Measurements from ENCODE around the gene KYNU. TPM values are rescaled to one million over a fixed set of nuclear protein-coding genes. Genes with fewer than 3 reads are reported as not detected.
"Not testable (repeated sequence)": the region's sequence is repeated elsewhere in the genome, so short reads cannot be mapped to it uniquely, and the experiment has no call there.

Gene KYNU
- total RNA-seq, 1 donor from 2014 or later = 1.3 TPM

DNA sequence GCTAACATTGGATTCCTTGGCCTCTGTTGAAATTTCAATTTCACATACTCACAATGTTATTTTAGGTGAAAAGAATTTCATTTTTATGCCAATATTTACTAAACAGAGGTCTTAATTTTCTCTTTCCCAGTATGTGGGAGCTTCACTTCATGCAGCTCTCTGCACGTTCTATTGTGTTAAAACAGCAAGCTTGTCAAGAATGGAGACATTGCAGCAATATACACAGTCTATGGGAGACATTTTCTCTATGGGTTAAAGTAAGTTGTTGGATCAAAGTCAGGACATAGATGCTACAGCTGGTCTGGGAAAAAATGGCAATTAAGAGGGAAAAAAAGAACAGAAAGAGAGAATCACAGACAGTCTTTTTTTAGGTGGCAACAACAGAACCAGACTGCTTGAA, 181.4 kb downstream of the KYNU start:
- ATAC-seq (ENCODE audit: poor library complexity) (no peak), DNase-seq (no peak)
- intact Hi-C loops (cut with DNase I) = no loop called here

DNA sequence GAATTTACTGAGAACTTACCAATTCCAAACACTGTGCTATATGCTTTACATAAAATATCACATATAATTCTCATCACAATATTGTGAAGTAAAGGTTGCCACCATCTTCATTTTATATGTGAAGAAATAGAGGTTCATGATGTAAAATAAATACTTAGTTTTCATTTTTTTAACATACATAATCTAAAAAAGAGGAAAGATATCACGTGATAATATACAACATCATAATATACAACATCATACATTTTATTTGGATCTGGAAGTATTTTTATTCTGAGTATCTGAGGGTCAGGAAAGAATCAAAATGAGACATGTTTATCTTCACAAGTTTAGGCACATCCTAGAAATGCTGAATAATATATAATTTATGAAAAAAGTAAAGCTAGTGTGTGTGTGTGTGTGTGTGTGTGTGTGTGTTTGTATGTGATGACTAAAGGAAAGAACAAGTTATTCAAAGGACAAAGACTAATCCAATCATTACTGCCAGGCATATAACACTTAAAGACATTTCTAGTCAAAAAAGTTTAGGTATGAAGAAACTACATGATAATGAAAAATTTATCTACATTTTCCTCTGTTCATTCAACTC, 186.2 kb downstream of the KYNU start:
- intact Hi-C loops (cut with DNase I) = no loop called here
- ATAC-seq (ENCODE audit: poor library complexity) (no peak), DNase-seq (no peak)

DNA sequence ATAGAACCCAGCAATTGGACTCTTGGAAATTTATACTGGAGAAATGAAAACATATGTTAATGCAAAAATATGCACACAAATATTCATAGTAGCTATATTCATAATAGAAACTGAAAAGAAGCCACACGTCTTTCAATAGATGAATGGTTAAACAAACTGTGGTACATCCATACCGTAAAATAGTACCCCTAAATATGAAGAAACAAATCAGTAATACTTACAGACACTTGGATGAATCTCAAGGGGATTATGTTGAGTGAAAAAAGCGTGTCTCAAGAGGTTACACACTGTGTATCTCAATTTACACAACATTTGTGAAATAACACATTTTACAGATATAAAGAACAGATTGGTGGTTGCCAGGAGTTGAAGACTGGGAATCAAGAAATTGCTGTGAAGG, 190.6 kb downstream of the KYNU start:
- no peak for ATAC-seq (ENCODE audit: poor library complexity)
- intact Hi-C loops (cut with DNase I) = no loop called here
- no peak for DNase-seq

DNA sequence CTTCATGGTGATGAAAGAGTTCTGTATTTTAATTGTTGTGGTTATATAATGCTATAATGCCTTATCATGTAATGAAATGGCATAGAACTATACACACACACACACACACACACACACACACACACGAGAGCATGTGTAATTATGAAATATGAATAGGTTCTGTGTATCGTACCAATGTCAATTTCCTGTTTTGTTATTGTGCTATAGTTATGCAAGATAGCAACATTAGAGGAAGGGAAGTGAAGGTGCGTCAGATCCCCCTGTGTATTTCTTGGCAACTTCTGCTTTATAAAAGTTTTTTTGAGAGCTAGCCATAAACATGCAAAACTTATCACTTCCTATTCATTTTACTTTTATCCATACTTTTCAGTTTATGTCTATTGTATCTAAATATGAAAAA, 191.0 kb downstream of the KYNU start:
- DNase-seq = no peak
- intact Hi-C loops (cut with DNase I) = no loop called here
- no peak for ATAC-seq (ENCODE audit: poor library complexity)

DNA sequence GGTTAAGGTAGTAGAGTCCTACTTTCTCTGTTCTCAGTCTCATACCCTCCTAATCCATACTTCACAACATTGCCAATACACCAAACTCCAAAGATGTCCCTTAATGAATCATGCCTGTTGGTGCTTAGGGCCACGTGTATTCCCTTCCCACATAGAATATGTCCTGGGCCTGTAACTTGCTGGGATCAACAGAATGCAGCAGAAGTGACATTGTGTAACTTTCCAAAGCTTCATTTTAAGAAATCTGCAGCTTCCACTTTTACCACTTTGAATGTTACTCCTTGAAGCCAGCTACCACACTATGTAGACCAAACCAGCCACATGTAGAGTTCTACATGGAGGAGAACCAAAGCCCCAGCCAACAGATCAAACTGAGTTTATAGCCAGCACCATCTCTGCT, 193.2 kb downstream of the KYNU start:
- ATAC-seq (ENCODE audit: poor library complexity) (no peak), DNase-seq (no peak)
- intact Hi-C loops (cut with DNase I) = no loop called here

DNA sequence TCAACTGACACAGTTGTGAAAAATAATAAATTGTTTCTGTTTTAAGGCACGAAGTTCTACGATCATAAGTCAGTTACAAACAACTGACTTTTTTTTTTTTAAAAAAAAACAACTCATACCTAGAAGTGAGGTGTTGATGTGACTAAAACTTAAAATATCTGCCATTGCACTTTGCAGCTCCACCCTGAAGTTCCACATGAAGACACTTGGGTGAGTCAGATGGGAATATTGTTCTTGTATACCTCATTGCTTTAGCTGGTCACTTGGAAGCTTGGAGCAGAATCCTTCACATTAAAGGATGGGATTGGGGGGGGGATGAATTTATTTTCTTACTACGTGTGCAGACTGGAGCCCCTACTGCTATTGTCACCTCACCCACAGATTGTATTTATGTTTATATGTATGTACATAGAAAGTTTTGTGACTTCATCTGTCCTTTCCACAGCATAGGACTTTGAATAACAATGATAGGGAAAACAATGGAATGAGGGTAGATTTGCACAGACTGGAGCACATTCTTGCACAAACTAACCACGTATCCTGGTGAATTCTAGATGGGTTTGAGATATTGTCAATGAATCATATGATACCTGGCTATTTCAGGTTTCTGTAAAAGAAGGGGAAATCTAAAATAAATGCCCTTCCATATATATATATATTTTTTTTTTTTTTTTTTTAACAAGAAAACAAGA, 193.9 kb downstream of the KYNU start:
- no peak for DNase-seq

DNA sequence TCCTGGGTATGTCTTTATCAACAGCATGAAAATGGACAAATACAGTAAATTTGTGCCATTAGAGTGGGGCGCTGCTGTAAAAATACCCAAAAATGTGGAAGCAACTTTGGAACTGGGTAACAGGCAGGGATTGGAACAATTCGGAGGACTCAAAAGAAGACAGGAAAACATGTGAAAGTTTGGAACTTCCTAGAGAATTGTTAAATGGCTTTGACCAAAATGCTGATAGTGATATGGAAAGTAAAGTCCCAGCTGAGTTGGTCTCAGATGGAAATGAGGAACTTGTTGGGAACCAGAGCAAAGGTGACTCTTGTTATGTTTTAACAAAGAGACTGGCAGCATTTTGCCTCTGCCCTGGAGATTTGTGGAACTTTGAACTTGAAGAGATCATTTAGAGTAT, 197.4 kb downstream of the KYNU start:
- DNase-seq; ATAC-seq (ENCODE audit: poor library complexity); intact Hi-C loops (cut with DNase I): not testable (repeated sequence)

More for the DNA sequence above, 193.9 kb downstream of the KYNU start:
- intact Hi-C loops (cut with DNase I) = no loop called here
- ATAC-seq (ENCODE audit: poor library complexity) = no peak

DNA sequence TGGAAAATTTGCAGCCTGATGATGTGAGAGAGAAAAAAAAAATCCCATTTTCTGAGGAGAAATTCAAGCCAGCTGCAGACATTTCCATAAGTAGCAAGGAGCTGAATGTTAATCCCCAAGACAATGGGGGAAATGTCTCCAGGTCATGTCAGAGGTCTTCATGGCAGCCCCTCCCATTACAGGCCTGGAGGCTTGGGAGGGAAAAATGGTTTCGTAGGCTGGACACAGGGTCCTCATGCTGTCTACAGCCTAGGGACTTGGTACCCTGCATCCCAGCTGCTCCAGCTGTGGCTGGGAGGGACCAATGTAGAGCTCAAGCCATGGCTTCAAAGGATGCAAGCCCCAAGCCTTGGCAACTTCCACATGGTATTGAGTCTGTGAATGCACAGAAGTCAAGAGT, 198.2 kb downstream of the KYNU start:
- intact Hi-C loops (cut with DNase I) = no loop called here
- ATAC-seq (ENCODE audit: poor library complexity) = no peak
- DNase-seq = no peak

DNA sequence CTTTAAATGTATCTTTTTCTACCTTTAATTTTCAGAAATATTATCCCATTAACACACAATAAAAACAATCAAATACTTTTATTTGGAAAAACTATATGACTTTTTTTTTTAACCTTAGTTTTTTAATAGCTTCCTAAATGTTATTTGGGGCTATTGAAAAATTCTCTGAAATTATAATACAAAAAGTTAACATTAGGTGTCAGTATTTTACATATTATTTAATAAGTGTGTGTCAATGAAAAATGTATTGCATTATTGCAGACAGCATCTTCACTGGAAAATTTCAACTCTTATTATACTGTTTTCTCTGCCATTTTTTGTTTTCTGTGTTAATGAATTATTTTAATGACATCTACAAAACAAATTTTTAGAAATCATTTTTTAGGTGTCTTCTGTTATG, 200.6 kb downstream of the KYNU start:
- DNase-seq = no peak
- intact Hi-C loops (cut with DNase I) = no loop called here
- ATAC-seq (ENCODE audit: poor library complexity) = no peak

DNA sequence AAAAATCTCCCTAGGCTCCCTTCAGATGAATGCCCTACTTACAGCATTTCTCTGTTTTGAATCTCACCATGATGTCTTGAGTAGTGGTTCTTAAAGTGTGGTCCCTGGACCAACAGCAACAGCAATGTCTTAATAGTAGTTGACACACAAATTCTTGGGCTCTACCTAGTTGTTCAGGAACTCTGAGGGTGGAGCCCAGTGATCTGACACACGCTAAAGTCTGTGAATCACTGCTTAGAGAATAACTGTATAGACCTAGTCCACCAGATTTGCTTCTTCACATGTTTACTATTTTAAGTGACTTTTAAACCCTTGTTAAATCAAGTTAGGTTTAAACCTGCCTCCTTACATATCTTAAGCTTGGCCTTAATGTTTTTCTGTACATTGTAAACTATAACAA, 204.2 kb downstream of the KYNU start:
- DNase-seq (no peak), ATAC-seq (ENCODE audit: poor library complexity) (no peak)
- intact Hi-C loops (cut with DNase I) = no loop called here

DNA sequence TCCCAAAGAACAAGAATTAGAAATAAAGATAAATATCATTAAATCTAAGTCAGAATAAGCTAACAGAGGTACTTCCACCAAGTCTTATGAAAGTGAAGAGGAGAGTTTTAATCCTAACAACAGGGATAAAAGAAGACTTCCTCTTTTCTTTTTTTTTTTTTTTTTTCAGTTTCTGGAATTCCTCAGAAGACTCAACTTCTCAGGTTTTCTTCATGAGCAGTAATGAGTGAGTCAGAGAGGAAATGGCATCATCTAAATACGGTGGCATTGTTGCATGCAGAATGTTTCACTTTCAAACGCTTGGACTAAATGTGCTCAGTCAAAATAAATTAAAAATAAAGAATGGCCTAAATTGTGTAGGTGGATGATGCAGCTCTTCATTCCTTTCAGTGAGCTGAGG, 206.2 kb downstream of the KYNU start:
- ATAC-seq (ENCODE audit: poor library complexity) (no peak), DNase-seq (no peak)
- intact Hi-C loops (cut with DNase I) = no loop called here

DNA sequence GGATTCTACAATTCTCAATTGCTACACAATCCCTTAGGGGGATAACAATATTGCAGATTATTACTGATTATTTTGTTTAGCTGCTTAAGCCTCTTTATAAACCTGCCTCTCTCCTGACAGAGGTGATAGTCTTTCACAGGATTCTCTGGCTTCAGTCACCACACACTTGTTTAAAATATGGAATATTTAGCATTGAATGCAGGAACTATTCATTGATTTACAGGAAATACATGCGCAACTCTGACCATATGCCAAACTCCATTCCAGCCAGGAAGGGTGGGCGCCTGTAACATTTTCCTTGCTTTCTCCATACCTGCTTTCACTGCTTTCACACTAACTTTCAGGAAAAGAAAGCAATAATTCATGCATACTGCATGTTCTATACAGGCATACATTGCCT, 207.0 kb downstream of the KYNU start:
- ATAC-seq (ENCODE audit: poor library complexity) = no peak
- intact Hi-C loops (cut with DNase I) = no loop called here
- no peak for DNase-seq

DNA sequence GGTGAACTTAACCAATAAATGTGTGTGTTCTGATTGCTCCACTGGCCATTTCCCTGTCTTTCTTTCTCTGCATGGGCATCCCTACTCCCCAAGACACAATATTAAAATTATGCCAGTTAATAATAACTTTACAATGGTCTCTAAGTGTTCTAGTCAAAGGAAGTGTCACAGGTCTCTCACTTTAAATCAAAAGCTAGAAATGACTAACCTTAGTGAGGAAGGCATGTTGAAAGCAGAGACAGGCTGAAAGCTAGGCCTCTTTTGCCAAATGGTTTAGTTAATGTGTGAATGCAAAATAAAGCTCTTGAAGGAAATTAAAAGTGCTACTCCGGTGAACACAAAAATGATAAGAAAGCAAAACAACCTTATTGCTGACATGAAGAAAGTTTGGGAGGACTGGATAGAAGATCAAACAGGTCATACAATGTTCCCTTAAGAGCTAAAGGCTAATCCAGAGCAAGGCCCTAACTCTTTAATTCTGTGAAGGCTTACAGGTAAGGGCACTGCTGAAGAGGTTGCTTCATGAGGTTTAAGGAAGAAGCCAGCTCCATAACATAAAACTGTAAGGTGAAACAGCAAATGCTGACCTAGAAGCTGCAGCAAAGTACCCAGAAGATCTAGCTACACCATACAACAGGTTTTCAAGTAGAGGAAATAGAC, 207.8 kb downstream of the KYNU start:
- intact Hi-C loops (cut with DNase I) = no loop called here

DNA sequence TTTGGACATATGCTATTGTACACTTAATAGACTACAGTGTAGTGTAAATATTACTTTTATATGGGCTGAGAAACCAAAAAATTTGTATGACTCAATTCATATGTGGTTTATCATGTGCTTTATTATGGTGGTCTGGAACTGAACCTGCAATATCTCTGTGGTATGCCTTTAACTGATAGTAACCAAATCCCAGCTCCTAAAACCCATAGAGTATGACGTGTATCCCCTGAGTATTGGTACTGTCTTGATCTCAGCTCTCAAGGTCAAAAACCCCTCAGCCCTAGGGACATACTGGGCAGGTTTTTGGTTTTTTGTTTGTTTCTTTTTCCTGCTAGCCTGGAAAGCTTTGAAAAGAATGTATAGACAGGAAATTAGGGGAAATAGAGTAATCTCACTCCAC, 209.6 kb downstream of the KYNU start:
- no peak for DNase-seq
- intact Hi-C loops (cut with DNase I) = no loop called here
- ATAC-seq (ENCODE audit: poor library complexity) = no peak

More for the DNA sequence above, 207.8 kb downstream of the KYNU start:
- ATAC-seq (ENCODE audit: poor library complexity) (no peak), DNase-seq (no peak)

DNA sequence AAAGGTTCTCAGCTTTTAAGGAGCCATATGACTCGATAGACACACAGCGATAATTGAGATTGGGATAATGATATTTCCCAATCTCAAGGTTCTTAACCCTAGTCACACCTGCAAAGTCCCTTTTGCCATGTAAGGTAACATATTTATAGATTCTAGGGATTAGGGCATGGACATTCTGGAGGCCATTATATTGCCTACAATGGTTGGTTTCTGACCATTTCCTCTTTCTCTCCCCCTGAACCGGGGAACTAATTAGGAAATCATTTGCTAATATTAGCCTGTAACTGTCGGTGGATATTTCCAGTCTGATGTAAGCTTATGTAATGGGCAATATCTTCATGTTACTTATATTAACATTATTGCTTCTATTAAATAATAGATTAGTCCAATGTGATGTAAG, 210.9 kb downstream of the KYNU start:
- intact Hi-C loops (cut with DNase I) = no loop called here
- no peak for DNase-seq
- ATAC-seq (ENCODE audit: poor library complexity) = no peak

DNA sequence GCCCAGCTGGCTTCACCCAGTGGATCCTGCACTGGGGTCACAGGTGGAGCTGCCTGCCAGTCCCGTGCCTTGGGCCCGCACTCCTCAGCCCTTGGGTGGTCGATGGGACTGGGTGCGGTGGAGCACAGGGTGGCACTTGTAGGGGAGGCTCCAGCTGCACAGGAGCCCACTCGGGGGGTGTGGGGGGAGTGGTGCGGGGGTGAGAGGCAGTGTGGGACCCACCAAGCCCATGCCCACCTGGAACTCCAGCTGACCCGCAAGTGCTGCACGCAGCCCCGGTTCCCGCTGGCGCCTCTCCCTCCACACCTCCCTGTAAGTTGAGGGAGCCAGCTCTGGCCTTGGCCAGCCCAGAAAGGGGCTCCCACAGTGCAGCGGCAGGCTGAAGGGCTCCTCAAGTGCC, 212.1 kb downstream of the KYNU start:
- intact Hi-C loops (cut with DNase I); DNase-seq; ATAC-seq (ENCODE audit: poor library complexity): not testable (repeated sequence)
